ENCODE data around the gene JMJD8. TPM values are rescaled to one million over a fixed set of nuclear protein-coding genes. Genes with fewer than 3 reads are reported as not detected.

JMJD8 gene
- total RNA-seq, 2 donors from 2014 or later, result 48.8 to 55.6 TPM

DNA sequence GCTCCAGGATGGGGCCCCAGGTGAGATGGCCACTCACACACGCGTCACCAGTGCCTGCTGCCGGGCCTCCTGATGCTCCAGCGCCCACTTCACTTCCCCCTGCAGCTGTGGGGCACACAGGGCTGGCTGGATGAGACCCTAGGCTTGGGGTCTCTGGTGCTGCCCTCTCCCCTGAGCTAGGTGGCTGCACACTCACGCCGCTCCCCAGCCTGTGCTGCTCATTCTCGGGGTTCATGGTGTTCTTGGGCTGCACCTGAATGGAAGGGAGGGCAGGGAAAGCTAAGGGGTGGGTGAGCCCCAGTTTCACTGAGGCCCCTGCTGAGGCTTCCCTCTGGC is 40.9 kb upstream of the JMJD8 start:
- Histone ChIP-seq H3K27ac (ENCODE audit: low read depth, low read length) (no peak overlapping the region), H3K9ac (ENCODE audit: extremely low read depth, low read length, poor library complexity, severe bottlenecking) (no peak overlapping the region), H3K27me3 (ENCODE audit: control insufficient read depth, insufficient read depth, low read length, poor library complexity, severe bottlenecking) (peaks cover 19% of the 10 kb centered on the region), H3K9me3 (ENCODE audit: control insufficient read depth, low read length) (no peaks in the 10 kb centered on the region), H3K4me3 (ENCODE audit: low read length) (no peak overlapping the region), H3K36me3 (ENCODE audit: control insufficient read depth, insufficient read depth, low read length) (no peaks in the 10 kb centered on the region), H3K4me1 (ENCODE audit: control insufficient read depth, insufficient read depth, low read length) (peaks cover 5% of the 10 kb centered on the region)
- Mint-ChIP-seq H3K27me3 (ENCODE audit: insufficient read depth) (peaks cover 15% of the 10 kb centered on the region), H3K4me3 (no peak overlapping the region), H3K4me1 (peaks cover 3% of the 10 kb centered on the region), H3K36me3 (ENCODE audit: low read depth) (no peaks in the 10 kb centered on the region), H3K27ac (no peak overlapping the region), H3K9me3 (no peaks in the 10 kb centered on the region)
- WGBS, 2 experiments (ENCODE audit: insufficient coverage in 1 of 2, insufficient read length in 1 of 2), result 93 to 100% methylated on average over 5 to 7 of the region's 7 CpGs
- no peak for DNase-seq
- TF ChIP-seq, protein P1, sequence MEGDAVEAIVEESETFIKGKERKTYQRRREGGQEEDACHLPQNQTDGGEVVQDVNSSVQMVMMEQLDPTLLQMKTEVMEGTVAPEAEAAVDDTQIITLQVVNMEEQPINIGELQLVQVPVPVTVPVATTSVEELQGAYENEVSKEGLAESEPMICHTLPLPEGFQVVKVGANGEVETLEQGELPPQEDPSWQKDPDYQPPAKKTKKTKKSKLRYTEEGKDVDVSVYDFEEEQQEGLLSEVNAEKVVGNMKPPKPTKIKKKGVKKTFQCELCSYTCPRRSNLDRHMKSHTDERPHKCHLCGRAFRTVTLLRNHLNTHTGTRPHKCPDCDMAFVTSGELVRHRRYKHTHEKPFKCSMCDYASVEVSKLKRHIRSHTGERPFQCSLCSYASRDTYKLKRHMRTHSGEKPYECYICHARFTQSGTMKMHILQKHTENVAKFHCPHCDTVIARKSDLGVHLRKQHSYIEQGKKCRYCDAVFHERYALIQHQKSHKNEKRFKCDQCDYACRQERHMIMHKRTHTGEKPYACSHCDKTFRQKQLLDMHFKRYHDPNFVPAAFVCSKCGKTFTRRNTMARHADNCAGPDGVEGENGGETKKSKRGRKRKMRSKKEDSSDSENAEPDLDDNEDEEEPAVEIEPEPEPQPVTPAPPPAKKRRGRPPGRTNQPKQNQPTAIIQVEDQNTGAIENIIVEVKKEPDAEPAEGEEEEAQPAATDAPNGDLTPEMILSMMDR (conservative IDR thresholded peaks at IDR 0.05), result no peak

DNA sequence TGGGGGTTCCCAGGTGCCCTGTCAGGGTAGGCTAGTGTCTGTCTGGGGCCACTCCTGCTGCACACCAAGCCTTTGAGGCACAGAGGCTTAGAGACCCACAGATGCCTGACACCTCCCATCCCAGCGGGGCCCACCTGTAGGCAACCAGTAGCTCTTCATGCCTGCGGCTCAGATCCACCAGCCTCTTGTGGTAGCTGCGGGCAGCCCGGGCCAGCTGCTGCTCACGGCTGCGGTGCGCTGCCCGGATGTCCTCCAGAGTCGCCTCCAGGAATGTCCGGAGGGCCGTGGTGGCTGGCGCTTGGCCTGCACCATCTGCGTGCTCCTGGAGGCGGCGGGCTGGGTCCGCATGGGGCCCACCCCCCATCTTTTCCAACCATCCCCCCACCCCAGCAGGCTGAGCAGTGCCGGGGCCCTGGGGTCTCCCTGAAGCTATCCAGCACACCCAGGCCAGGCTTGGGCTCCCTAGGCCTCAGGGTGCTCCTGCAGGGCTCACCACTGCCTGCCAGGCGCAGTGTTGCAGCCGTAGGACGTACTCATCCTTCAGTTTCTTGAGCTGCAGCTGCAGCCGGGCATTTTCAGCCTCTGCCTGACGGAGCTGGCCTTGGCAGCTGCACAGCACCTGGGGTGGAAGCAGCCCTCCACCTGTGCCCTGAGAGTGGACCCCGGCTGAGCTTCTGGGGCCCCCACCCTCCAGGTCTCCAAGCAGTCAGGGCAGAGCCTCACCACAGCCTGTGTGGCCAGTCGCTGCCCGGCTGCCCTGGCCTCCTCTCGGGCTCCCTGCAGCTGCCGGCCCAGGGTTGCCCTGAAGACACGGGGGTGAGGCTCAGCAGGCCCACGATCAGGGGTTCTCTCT is 40.3 kb upstream of the JMJD8 start:
- no peaks in the 10 kb centered on the region for H3K36me3 Mint-ChIP-seq (ENCODE audit: low read depth)
- H3K36me3 ChIP-seq (ENCODE audit: control insufficient read depth, insufficient read depth, low read length), result no peaks in the 10 kb centered on the region
- peaks cover 3% of the 10 kb centered on the region for H3K4me1 Mint-ChIP-seq
- no peak overlapping the region for H3K4me3 Mint-ChIP-seq
- H3K27me3 Mint-ChIP-seq (ENCODE audit: insufficient read depth), result peaks cover 15% of the 10 kb centered on the region
- DNase-seq, result no peak
- TF ChIP-seq, protein P1 (conservative IDR thresholded peaks at IDR 0.05), result no peak
- H3K9me3 Mint-ChIP-seq, result no peaks in the 10 kb centered on the region
- no peak overlapping the region for H3K4me3 ChIP-seq (ENCODE audit: low read length)
- H3K4me1 ChIP-seq (ENCODE audit: control insufficient read depth, insufficient read depth, low read length), result peaks cover 7% of the 10 kb centered on the region
- no peaks in the 10 kb centered on the region for H3K9me3 ChIP-seq (ENCODE audit: control insufficient read depth, low read length)
- 90 to 96% methylated on average over 18 to 29 of the region's 29 CpGs for WGBS, 2 experiments (ENCODE audit: insufficient coverage in 1 of 2, insufficient read length in 1 of 2)
- H3K27me3 ChIP-seq (ENCODE audit: control insufficient read depth, insufficient read depth, low read length, poor library complexity, severe bottlenecking), result peaks cover 19% of the 10 kb centered on the region
- H3K9ac ChIP-seq (ENCODE audit: extremely low read depth, low read length, poor library complexity, severe bottlenecking), result no peak overlapping the region
- H3K27ac Mint-ChIP-seq, result no peak overlapping the region
- no peak overlapping the region for H3K27ac ChIP-seq (ENCODE audit: low read depth, low read length)

DNA sequence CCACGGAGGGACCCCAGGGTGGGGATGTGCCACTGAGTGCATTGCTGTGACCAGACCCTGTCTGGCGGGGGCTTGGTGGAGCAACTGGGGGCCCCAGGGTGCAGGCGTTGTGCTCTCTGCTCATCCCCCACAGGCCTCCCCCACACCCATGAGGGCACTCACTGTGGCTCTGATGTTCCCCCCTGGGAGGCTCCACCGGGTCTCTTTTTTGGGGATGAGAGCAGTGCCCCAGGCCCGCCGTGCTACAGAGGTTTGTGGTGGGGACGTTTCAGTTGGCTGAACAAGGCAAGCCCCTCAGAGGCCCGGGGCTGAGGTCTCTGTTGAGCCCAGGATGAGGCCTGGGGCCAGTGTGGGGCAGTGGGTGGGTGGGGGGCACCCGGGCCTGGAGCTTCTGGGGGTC is 39.6 kb upstream of the JMJD8 start:
- Histone ChIP-seq H3K27ac (ENCODE audit: low read depth, low read length) (no peak overlapping the region), H3K4me1 (ENCODE audit: control insufficient read depth, insufficient read depth, low read length) (peaks cover 7% of the 10 kb centered on the region), H3K4me3 (ENCODE audit: low read length) (no peak overlapping the region), H3K27me3 (ENCODE audit: control insufficient read depth, insufficient read depth, low read length, poor library complexity, severe bottlenecking) (peaks cover 19% of the 10 kb centered on the region), H3K9ac (ENCODE audit: extremely low read depth, low read length, poor library complexity, severe bottlenecking) (no peak overlapping the region), H3K9me3 (ENCODE audit: control insufficient read depth, low read length) (no peaks in the 10 kb centered on the region), H3K36me3 (ENCODE audit: control insufficient read depth, insufficient read depth, low read length) (no peaks in the 10 kb centered on the region)
- WGBS, 2 experiments (ENCODE audit: insufficient coverage in 1 of 2, insufficient read length in 1 of 2), result 92 to 100% methylated on average over 2 to 9 of the region's 9 CpGs
- TF ChIP-seq, protein P1 (conservative IDR thresholded peaks at IDR 0.05), result no peak
- Mint-ChIP-seq H3K4me3 (no peak overlapping the region), H3K9me3 (no peaks in the 10 kb centered on the region), H3K36me3 (ENCODE audit: low read depth) (no peaks in the 10 kb centered on the region), H3K27ac (no peak overlapping the region), H3K27me3 (ENCODE audit: insufficient read depth) (peaks cover 15% of the 10 kb centered on the region), H3K4me1 (peaks cover 3% of the 10 kb centered on the region)
- DNase-seq, result no peak
